Ovary (tissue), 9 donors: Measurements from ENCODE around the gene GUK1. TPM values are rescaled to one million over a fixed set of nuclear protein-coding genes. Genes with fewer than 3 reads are reported as not detected.
A peak's percentile ranks its signal among the peaks of the same experiment; 100 is the strongest.

Experiments
- DNase-seq, 5 donors: peaks; one replicate each; pipeline ENCODE4 v3.0.0-alpha.2; 2019 to 2020
- H3K27ac ChIP-seq, 2 donors: fragments of 200-600 bp; one replicate each; pipeline versions ENCODE4 v1.5.1 to v1.8.0; 2019 to 2022
- H3K27me3 ChIP-seq: fragments of 200-600 bp; one replicate; pipeline ENCODE4 v1.8.0; 2022
- H3K36me3 ChIP-seq: fragments of 200-600 bp; sonication (generic); one replicate; pipeline ENCODE4 v1.5.1; 2019
- H3K4me1 ChIP-seq: one replicate; pipeline ENCODE4 v1.8.1; 2013; ENCODE audit warnings: mild to moderate bottlenecking, moderate library complexity; ENCODE audit not compliant: insufficient read depth
- H3K4me3 ChIP-seq: fragments of 200-600 bp; sonication (generic); one replicate; pipeline ENCODE4 v1.5.1; 2017
- H3K9me3 ChIP-seq, 2 donors: fragments of 200-600 bp in 1 of 2; sonication (generic) in 1 of 2; one replicate each; pipeline versions ENCODE4 v1.5.1 to v1.8.1; 2013 to 2019; ENCODE audit warnings: mild to moderate bottlenecking in 1 of 2, moderate library complexity in 1 of 2
- EP300 ChIP-seq: sonication (generic); formaldehyde crosslinking; IDR thresholded peaks from one replicate; pipeline ENCODE4 v1.6.1; 2017; ENCODE audit warnings: antibody characterized with exemption
- POLR2A ChIP-seq: fragments of 450-650 bp; IDR thresholded peaks from one replicate; pipeline ENCODE4 v1.6.1; 2017; ENCODE audit warnings: antibody characterized with exemption, mild to moderate bottlenecking, moderate library complexity
- WGBS, 3 donors: extraction: QIAGEN DNeasy Blood & Tissue Kit in 1 of 3; methylation state at CpG; one replicate each; pipeline versions ENCODE4 v1.1.5 to v1.1.7; 2013 to 2017; 5-methylcytosine and 5-hydroxymethylcytosine counted together
- intact Hi-C, 4 donors: fragments of 100-400 bp; cut with DNase I; formaldehyde crosslinking; loops; one replicate each; pipeline versions ENCODE4 v1.11.0 to v1.15.1; 2022 to 2023
- polyA plus RNA-seq, 2 donors: library from polyadenylated mRNA; stranded (reverse); fragments of 200-250 nt in 1 of 2; fragments of 350-450 nt in 1 of 2; fragmentation: Illumina TruSeq in 1 of 2; extraction: RNeasy Lipid Tissue Mini Kit (QIAGEN cat#74804) in 1 of 2; gene quantifications; one replicate each; pipeline ENCODE4 v1.2.3, GENCODE V29; 2013 to 2014
- total RNA-seq, 7 donors: library from RNA; depleted of rRNA in 2 of 7; stranded (reverse); fragments of >200 nt in 2 of 7; fragmentation: NEBNext Ultra II Directional in 3 of 7; extraction: Animal tissue kit (Norgen Biotek cat#: 25700) in 3 of 7; gene quantifications; one replicate each; pipeline versions ENCODE4 v1.1.0 to v1.2.4, GENCODE V29; 2016 to 2023
- TF ChIP-seq, protein P1 (sequence below), 3 donors: fragments of 450-650 bp in 2 of 3; fragments of 200-600 bp in 1 of 3; IDR thresholded peaks; one replicate each; pipeline versions ENCODE4 v1.5.1 to v1.8.0; 2016 to 2022; ENCODE audit warnings: antibody characterized with exemption in 3 of 3, mild to moderate bottlenecking in 1 of 3
- donor health status: DM: no; HTN: no; CAD: no; lungs with moderate emphysema.
- donor health status: DM: no; HTN: no; CAD: no.
- donor health status: Bipolar disorder and iron deficiency.
- donor health status: DM: yes; HTN: yes; CAD: no.
- donor health status: DM: no; HTN: no; CAD: no.
- donor health status: DM: yes; HTN: yes; CAD: no.

The GUK1 gene
- total and polyA plus RNA-seq, 9 donors = 17.7 to 256 (median 171) TPM

DNA sequence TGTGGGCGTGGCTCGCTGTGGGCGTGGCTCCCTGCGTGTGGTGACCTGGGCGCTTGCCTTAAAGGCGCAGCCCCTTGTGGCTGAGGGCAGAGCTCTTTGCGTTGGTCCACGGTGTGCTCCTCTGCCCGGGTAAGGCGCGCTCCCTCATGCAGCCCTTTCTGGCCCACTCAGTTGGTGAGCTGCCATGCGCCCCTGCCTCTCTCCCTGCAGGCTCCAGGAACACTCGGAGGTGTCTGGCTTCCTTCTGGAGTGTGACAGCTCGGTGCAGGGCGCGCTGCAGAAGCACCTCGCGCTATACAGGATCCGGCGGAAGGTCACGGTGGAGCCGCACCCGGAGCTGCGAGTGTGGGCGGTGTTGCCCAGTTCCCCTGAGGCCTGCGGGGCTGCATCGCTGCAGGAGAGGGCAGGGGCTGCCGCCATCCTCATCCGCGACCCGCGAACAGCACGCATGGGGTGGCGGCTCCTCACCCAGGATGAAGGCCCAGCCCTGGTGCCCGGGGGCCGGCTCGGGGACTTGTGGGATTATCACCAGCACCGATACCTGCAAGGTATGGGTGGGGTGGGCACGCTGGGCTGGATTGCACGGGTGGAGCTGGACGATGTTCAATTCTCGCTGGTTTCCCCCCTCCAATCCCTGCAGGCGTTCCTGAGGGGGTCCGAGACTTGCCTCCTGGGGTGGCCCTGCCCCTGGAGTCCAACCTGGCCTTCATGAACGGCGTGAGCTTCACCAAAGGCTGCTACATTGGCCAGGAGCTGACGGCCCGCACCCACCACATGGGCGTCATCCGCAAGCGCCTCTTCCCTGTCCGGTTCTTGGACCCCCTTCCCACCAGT is 34.6 kb downstream of the GUK1 start:
- Histone ChIP-seq H3K9me3 (no peaks in the 10 kb centered on the region), H3K36me3 (no peaks in the 10 kb centered on the region), H3K27me3 (no peaks in the 10 kb centered on the region), H3K27ac (no peak overlapping the region), H3K4me3 (no peak overlapping the region), H3K4me1 (peaks cover 3% of the 10 kb centered on the region)
- TF ChIP-seq, protein P1, sequence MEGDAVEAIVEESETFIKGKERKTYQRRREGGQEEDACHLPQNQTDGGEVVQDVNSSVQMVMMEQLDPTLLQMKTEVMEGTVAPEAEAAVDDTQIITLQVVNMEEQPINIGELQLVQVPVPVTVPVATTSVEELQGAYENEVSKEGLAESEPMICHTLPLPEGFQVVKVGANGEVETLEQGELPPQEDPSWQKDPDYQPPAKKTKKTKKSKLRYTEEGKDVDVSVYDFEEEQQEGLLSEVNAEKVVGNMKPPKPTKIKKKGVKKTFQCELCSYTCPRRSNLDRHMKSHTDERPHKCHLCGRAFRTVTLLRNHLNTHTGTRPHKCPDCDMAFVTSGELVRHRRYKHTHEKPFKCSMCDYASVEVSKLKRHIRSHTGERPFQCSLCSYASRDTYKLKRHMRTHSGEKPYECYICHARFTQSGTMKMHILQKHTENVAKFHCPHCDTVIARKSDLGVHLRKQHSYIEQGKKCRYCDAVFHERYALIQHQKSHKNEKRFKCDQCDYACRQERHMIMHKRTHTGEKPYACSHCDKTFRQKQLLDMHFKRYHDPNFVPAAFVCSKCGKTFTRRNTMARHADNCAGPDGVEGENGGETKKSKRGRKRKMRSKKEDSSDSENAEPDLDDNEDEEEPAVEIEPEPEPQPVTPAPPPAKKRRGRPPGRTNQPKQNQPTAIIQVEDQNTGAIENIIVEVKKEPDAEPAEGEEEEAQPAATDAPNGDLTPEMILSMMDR (IDR thresholded peaks at IDR 0.05) = no peak
- TF ChIP-seq EP300 = no peak
- no peak for TF ChIP-seq POLR2A
- intact Hi-C loops = no loop called here
- DNase-seq = peak in 1 of 5 donors; percentile 39
- 86 to 94% (median 87%) methylated on average over 47 to 52 of the region's 52 CpGs for WGBS, 3 donors

DNA sequence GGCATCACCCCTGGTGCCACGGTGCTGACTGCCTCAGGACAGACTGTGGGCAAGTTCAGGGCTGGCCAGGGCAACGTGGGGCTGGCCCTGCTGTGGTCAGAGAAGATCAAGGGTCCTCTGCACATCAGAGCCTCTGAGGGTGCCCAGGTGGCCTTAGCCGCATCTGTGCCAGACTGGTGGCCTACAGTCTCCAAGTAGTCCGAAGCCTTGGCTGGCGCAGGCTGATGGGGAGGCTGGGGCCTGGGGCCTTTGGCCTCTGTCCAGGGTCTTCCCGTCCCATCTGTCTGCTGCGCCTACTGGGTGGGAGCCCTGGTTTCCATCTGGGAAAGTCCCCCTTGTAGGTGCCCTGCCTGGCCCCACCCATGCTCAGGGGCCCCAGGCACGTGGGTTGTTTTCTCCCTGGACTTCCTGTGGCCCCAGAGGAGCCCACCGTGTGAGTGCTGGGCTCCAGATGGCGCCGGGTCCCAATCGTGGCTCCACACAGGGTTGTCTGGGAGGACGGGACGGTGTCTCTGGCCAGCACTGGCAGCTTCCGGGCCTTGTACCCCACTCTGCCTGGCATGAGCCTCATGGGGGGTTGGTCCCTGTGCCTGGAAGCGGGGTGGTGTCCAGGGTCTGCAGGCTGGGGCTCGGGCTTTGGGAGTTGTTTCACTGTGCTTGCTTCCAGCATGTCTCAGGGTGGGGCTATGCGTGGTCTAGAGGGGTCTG is 35.4 kb downstream of the GUK1 start:
- H3K4me3 ChIP-seq = no peak overlapping the region
- no peaks in the 10 kb centered on the region for H3K9me3 ChIP-seq
- WGBS, 3 donors = 86 to 90% (median 88%) methylated on average over 14 to 18 of the region's 18 CpGs
- H3K36me3 ChIP-seq = no peaks in the 10 kb centered on the region
- intact Hi-C loops = no loop called here
- TF ChIP-seq, protein P1 (IDR thresholded peaks at IDR 0.05) = no peak
- TF ChIP-seq POLR2A (no peak), EP300 (no peak)
- H3K27ac ChIP-seq = no peak overlapping the region
- no peaks in the 10 kb centered on the region for H3K27me3 ChIP-seq
- H3K4me1 ChIP-seq = peaks cover 3% of the 10 kb centered on the region
- DNase-seq = peak in 1 of 5 donors; percentile 21

DNA sequence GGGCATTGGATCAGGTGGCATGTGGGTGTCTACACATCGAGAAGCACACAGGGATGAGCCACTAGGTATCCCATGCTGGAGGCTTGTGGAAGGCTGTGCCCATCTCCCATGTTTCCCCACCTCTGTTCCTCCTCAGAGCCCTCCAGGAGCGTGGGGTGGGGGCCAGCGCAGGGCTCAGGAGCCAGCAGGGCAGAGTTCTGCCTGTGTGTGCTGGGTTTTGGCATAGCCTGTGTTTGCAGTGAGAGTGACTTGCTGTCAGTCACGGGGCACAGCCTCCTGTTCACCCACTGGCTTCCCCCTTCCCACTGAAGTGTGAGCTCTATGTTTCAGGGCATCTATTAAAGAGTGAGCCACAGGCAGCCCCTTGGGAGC is 35.9 kb downstream of the GUK1 start:
- Histone ChIP-seq H3K4me1 (peaks cover 3% of the 10 kb centered on the region), H3K27ac (no peak overlapping the region), H3K9me3 (no peaks in the 10 kb centered on the region), H3K4me3 (no peak overlapping the region), H3K27me3 (no peaks in the 10 kb centered on the region), H3K36me3 (no peaks in the 10 kb centered on the region)
- no peak for DNase-seq
- WGBS, 3 donors = 95 to 100% (median 99%) methylated on average over 4 of the region's 4 CpGs
- no peak for TF ChIP-seq EP300
- no peak for TF ChIP-seq POLR2A
- TF ChIP-seq, protein P1 (IDR thresholded peaks at IDR 0.05) = no peak
- intact Hi-C loops = no loop called here

DNA sequence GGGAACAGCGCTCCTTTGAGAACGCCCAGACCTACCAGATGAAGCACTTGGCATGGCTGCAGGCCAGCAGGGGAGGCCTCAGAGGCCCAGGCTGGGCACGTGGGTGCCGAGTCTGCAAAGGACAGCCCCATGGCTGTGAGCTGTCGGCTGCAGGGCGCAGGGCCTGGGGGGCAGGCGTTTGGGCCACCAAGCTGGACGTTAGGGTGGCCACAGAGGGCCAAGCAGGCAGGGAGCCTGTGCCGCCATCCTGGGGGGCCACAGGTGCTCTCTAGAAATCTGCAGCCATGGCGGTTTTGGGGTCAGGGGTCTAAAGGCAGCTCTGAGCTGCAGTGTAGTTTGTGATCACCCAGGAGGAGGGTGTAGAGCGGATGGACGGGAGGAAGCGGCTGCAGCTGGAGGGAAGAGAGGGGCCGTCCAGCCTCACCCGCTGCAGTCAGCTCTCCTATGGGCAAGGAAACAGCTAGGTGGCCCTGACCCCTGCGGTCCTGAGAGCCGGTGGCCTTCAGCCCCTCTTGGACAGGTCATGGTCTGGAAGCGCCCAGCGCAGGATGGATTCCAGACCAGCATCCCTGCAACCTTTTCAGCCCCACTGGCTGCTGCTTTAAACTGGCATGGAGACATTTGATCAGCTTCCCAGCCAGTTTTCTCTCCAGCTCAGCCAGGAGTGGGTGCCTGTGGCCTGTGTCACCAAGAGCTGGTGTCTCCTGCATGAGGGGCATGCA is 36.5 kb downstream of the GUK1 start:
- H3K27ac ChIP-seq = no peak overlapping the region
- WGBS, 3 donors = 89 to 90% (median 89%) methylated on average over 17 to 19 of the region's 19 CpGs
- H3K4me3 ChIP-seq = no peak overlapping the region
- H3K36me3 ChIP-seq = no peaks in the 10 kb centered on the region
- TF ChIP-seq, protein P1 (IDR thresholded peaks at IDR 0.05) = no peak
- TF ChIP-seq POLR2A = no peak
- TF ChIP-seq EP300 = no peak
- H3K9me3 ChIP-seq = no peaks in the 10 kb centered on the region
- intact Hi-C loops = no loop called here
- H3K4me1 ChIP-seq = peaks cover 3% of the 10 kb centered on the region
- H3K27me3 ChIP-seq = no peaks in the 10 kb centered on the region
- DNase-seq = peak in 1 of 5 donors; percentile 27
